Stimulated activated CD4-positive, alpha-beta T cell treated with anti-CD3 and anti-CD28 coated beads, Interleukin-1b, Interleukin-23, amount 100 ng/mL, for 1 hour (primary cell): ENCODE measurements around the gene GFRA1.

Experiments used
- DNase-seq, 2 donors: peaks; one replicate each; pipeline ENCODE4 v3.0.0-alpha.2; 2020; ENCODE audit warnings: low read depth in 2 of 2

Gene GFRA1

DNA sequence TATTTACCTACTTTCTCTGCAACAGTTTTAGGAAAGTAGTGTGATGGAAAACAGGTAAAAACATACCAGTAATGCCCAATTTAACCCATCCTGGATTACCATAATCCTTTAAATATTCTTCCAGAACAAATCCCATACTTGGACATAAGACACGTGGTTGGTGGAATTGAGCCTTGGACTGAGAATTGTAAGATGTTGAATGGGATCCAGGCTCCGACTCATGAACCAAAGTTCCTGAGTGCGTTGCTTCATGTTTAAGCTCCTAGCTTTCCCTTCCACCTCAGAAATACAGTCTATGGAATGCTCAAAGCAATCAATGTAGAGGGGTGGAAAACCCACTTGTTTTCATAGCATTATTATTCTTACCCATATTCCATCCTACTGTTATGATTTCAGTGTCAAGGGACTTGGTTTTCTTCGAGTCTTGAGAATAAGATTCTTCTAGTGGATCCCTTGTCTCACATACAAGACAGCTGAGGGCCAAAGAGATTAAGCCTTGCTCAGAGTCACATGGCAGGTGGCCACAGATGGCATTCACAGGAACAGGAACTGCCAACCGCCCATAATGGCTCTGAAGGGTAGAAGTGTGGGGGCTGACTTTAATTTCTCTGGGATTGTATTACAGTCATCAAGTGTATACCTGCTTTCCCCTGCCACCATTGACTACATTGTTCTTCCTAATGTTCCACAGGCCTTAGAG lies 171.2 kb downstream of the GFRA1 start:
- DNase-seq = no peak

DNA sequence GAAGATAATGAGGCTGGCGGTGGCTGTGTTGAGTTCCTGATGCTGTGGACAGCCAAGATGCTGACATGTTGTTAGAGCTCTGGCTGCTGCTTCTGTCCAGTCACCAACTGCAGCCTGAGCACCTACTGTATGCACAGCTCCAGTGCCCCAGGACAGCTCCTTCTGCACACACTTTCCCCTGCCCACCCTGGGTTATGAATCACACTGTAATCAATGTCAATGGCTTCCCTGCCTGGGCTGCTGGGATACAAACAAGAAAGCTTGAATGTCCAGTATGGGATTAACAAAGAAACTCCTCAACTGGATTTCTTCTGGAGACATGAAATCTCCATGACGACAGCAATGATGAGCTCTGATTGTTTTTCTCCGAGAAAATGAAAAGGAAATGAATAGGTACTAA lies 172.0 kb downstream of the GFRA1 start:
- no peak for DNase-seq

DNA sequence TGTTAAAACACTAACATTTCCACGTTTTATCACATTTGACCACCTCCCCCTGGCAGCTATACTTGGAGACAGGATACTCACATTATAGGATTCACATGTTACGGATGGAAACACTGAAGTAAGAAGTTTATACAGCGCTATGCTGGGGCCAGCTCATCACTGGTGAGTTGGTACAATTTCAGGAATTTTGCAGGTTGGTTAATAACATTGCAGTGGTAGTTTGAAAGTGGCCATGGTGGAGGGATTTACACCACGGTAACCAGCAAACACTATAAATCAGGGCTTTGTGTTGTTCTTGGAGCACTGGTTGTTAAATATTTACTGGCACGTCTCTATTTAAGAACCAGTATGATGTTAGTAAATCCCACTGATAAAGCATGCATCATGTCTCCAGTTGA lies 174.0 kb downstream of the GFRA1 start:
- DNase-seq = no peak

DNA sequence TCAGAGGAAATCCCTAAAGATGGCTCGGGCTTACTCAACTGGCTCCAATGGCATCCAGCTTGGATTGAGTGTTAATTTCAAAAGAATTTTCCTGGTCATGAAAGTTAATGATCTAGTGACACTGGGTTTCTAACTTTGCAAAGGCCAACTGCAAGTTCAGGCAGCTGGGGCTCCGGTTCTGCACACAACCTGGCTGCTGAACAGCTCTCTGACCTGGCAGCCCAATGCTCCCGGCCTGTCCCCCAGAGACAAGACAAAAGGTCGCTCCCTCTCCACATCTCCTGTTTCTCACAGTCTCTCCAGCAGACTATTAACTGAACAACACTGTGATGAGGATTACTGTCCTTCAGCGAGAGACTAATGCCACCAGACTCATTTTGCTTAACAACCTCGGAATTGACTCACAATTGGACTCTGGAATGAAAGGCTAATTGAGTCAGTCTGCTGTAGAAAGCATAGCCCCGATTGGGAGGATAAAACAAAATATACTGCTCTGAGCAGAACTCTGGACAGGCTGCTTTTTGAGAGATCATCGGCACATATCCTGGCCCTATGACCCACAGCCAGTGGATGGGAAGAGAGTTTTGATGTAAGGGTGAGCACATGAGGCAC lies 174.5 kb downstream of the GFRA1 start:
- DNase-seq = no peak

DNA sequence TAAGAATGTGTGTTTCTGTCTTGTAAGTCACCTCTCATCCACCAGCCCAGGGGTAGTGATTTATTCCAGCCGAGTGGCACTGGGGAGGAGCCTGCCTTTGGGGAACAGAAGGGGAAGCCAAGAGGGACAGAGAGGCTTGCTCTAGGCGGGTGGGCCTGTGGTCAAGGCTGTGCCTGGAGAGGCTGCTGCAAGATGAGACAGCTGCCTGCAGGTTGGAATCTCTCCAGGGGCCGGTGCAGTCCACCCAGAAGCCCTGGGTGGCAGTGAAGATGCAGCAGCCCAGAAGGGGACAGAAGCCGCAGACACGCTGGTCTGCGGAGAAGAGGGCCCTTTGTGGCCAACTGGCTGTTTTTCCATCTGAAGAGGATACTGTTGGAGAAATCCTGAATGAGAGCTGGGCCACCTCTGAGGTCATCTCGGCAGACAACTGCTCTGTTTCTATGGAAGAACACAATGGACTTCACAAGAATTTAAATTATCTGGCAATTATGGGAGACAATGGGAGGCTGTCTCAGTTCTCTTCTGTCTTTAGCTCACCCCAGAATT lies 175.7 kb downstream of the GFRA1 start:
- DNase-seq = no peak

DNA sequence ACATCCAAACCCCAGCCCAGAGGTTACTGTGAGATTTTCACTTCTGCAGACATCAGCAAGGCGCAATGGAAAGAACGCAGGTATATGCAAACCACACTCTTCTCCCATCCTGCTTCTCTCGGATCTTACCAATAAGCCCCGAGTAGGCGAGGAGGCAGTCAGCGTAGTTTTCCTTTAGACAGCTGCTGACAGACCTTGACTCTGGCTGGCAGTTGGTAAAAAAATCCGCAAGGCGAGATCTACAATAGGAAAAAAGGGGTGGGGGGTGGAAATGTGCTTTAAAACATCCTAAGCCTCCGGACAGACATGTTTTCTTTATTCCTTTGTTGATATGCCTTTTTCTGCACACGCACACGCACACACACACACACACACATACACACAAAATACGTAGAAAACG lies 176.5 kb downstream of the GFRA1 start:
- no peak for DNase-seq

DNA sequence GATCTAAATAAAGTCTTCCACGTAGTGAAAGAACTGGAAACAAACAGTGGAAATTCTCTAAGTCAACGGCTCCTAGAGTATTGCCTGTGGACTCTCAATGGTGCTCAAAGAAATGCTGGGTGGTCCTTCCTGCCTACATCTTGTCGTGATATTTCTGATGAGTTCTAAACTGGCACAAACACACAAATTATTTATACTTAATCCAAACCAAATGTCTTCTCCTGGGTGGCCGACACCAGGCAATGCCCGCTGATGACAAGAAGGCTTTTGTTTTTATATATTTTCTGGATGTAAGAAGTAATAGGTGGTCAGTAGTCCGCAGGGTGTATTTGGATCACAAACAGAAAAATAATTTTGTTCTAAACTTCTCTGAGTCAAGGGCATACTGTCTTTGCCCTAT lies 178.7 kb downstream of the GFRA1 start:
- no peak for DNase-seq

DNA sequence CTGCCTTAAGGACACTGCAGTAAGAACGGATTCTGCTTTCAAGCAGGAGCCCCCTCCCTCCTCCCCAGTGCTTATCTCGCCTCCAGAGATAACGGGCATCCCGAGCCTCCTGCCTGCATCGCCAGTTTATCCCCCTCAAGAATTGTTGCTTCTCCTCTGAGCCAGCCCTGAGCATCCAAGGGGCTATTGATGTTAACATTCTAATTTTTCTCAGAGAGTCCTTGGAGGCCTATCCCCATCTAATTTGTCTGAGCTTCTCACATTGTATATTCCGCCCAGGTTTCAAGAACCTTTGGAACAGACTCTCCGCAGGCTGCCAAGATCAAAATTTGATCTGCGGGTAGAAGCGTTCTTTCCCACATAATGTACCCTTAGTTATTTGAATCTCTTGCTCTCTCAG lies 180.0 kb downstream of the GFRA1 start:
- DNase-seq = no peak

DNA sequence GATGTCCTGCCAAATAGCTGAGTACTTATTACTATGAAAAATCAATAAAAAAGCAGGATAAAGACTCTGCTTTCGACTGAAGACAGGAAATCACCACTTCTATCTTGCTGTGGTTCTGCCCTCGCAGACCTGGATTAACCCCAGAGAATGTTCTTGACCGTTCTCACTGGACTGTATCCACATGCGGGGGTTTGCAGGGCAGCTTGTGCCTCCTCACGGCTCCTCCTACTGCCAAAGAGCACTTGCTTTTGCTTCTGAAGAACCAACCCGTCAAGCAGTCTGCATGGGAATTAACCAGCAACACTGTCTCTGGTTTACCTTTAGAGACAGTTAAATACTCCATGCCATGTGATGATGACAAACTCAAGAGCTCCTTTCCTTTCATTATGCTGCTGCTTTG lies 184.0 kb downstream of the GFRA1 start:
- DNase-seq = no peak

DNA sequence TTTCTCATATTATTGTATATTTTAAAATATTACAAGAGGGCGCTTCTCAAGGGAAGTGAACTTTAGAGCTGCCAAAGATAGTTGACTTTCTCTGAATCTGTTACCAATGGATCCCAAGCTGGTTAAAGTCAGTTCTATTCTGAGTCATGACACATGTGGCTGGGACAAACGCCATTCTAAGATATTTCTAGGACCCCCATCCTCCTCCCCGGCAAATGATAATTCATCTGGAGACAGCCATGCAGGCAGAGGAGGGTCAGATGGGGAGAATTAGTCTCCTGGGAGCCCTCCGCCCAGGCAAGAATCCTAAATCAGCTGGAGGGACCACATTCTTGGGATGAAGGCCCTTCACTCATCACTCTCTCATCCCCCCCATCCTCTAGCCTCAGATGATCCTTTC lies 187.7 kb downstream of the GFRA1 start:
- no peak for DNase-seq

DNA sequence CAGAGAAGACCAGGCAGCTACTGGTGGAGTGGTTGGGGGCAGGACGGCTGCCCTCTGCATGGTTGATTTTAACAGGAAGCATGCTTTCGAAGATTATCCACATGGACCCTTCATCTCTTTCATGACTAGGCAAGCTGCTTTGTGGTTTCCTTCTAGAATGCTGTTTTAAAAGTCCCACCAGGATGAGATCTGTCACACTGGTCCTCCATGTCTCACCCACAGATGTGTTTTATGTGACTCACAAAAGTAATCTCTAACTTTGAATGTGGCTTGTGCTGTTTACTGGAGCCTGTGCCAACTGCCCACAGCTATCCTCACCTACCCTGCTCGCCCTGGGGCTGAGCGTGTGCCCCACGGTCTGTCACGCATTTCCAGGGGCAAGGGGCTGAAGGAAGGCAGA lies 188.8 kb downstream of the GFRA1 start:
- DNase-seq = no peak

DNA sequence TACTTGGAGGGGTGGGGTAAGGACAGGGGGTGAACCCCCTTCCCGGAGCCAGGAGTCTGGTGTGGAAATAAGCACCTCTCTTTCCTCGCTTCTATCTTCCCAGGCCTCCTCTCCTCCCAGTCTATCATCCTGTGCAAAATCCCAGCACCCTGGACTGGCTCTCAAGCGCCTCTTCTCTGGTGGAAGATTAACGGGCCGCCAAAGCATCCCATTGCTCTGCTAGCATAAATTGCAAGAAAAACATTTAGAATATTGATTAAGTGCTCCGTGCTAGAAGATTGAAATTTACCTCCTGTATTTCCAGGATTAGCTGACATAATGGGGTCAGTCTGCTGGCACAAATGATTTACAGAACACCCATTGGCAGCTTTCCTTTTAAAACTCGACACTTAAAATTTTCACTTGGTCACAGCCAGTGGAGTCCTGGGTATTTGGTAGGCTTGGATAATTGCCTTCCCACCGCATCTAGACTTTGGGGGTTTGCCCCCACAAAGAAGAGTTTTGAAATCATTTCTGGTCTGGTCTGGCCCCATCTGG lies 189.7 kb downstream of the GFRA1 start:
- DNase-seq = no peak

DNA sequence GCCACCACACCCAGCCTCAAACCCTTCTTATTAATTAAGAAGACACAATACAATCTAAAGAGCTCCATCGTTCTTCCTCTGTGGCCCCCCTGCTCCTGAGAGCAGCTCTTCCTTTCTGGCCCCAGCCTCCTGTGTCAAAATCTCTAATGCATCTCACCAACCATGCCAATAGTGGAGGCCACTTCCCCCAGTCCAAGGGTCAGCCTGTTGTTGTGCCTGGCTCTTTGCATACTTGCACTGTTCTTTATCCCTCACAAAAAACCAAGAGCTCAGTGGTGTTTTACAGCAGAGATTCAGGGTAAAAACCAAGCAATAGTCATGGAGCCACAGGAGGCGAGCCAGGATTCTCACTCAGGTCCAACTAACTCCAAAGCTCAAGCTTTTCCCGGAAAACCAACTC lies 190.2 kb downstream of the GFRA1 start:
- no peak for DNase-seq

DNA sequence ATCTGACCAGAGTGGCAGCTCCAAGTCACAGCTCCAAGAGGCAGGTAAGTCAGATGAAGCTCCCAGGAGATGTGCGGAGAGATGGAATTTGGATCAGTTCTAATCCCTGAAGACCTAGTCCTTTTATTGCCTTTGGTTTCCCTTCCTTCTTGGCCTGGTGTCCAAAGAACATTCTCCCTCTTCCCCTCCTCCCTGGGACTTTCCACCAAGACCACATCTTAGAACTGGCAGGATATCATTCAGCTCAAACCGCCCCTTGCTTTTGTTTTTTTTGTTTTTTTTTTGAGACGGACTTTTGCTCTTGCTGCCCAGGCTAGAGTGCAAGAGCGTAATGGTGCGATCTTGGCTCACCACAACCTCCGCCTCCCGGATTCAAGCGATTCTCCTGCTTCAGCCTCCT lies 190.8 kb downstream of the GFRA1 start:
- DNase-seq = no peak

DNA sequence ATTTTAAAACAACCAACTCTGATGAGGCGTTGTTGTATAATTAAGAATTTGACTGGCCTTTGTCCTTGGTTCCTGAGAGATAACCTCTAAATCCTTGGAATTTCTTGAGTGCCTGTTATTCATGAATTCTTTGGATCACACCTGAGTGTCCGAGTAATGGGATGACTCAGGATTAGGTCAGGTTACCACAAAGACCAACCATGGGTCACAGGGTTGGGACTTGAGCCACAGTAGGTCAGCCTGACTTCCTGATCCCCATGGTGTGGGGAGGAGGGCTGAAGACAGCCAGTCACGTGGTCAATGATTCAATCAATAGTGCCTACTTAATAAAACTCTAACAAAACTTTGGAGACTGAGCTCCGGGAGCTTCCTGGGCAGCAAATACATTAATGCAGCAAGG lies 192.5 kb downstream of the GFRA1 start:
- no peak for DNase-seq

DNA sequence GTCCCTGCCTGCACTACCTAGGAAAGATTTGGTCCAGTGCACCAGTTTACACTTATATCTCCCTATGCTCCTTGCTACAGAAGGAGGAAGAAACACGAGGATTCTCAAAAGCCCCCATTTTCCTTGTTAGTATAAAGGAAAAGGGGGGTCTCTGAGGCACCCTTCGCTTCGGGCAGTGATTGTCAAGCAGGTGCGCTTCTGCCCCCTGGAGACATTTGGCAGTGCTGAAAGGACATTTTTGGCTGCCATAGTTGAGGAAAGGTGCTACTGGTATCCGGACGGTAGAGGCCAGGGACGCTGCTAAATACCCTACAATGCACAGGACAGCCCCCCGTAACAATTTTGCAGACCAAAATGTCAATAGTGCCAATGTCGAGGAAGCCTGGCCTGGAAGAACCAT lies 193.7 kb downstream of the GFRA1 start:
- DNase-seq = no peak

DNA sequence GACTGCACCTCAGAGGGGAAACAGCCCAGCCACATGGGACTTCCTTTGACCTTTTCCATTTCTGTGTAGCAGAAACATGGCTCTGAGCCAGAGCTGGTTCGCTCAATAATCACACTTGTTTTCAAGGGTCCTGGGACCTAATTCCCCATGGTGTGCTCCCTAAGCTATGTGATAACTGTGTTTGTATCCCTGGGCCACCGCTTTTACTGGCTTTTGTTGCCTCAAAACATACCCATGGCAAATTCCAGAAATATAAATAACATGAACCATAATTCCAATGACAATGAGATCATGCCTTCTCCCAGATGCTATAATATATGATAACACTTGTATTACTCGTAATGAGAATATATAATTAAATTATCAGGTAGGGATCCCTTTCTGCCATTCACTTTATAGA lies 196.4 kb downstream of the GFRA1 start:
- no peak for DNase-seq

DNA sequence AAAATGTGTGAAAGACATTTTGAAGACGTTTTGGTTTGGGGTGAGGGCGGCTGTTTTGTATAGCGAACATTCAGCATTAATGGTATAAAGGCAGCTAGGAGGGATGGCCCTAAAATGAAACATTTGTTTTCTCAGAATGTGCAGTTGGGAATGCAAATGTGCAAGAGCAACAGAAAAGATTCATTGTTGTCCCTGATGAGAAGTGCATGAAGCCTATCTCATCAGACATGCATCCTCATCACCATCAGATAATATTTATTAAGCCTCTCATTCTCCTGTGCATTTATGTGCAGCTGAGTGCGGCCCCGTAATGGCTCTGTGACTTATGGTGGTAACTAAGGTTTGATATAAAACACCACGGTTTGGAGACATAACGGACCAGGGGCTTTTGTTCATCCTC lies 199.5 kb downstream of the GFRA1 start:
- no peak for DNase-seq

DNA sequence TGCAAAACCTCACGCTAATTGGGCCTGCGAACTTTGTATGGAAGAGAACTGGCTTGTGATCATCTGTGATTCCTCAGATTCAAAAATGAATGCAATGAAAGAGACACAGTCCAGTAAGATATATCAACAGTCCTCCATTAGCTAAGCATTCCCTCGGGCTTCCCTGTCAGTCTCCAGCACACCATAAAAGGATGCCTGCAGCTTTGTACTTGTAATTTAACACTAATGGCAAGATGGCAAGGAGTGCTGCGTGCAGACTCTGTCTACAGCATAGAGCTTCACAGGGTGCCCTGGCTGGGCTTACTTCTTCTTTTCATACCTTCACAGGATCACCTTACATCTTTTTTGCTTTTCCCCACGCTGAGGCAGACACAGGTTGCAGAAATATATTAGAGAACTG lies 200.0 kb downstream of the GFRA1 start:
- DNase-seq = no peak

DNA sequence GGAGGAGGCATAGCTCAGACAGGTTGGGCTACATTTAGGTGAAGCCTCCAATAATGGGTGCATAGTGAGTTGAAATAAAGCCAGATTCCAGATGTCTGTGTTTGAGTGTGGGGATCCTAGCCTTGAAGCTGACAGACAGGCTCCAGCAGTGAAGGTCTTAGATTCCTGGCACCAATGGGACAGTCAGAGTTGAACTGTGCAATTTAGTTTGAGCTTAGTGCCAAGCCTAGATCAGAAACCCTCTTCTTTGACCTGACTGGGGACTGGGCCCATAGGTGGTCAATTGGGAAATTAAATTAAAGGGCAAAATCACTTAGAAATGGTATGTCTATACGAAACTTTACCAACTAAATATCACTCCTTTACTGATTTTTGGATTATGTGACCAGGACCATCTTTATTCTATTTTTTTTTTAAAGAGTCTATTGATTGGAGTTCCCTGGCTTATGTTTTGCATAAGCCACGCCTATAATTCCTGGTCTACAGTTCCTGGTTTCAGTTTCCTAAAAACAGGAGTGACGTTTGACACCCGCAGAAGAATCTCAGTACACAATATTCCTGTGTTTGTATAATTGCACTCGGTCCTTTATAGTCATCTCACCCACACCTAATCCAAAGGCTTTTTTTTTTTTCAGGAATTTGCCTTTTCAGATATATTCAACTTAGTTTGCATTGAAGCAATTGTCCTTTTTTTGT lies 201.4 kb downstream of the GFRA1 start:
- DNase-seq = no peak

DNA sequence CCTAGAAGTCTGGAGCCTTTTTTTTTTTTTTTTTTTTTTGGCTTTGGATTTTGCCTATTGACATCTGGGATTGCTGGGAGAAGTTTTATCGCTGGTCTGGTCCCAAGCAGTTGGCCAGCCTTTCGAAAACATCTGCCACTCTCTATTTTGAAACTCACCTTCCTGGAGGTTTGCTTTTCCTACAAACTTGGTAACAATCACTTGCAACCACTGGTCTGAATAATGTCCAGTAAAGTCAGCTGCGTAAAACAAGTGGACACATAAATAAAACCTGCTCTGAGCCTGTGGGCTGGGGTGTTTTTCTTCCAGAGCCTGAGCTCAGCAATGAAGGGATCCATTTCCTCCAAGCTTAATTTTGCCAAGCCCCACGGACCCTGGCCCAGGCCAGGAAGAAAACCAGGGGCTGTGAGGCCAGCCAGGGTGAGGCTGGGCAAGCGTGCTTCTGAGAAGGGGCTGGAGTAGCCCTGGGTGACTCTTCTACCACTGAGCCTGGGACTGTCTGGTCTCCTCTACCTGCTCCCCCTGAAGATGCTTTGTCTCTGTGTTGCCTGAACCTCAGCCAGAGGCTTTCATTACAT lies 202.2 kb downstream of the GFRA1 start:
- no peak for DNase-seq

DNA sequence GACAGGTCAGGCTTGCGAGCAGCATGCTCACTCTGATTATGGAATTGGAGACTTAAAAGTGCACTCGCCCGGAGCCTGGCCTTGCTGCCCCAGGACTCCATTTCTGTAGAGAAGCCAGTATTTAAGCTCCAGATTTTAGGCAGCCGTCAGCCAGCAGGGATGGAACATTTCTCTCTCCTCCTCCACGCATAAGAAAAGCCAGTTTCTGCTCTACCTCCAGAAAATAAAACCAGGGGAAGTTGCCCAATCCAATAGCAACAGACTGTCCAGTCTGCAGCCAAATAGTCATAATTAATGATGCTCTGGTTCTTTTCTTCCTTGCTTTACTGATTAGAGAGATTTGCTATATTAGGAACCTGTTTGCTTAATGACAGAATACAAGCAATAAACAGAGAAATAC lies 203.2 kb downstream of the GFRA1 start:
- no peak for DNase-seq

DNA sequence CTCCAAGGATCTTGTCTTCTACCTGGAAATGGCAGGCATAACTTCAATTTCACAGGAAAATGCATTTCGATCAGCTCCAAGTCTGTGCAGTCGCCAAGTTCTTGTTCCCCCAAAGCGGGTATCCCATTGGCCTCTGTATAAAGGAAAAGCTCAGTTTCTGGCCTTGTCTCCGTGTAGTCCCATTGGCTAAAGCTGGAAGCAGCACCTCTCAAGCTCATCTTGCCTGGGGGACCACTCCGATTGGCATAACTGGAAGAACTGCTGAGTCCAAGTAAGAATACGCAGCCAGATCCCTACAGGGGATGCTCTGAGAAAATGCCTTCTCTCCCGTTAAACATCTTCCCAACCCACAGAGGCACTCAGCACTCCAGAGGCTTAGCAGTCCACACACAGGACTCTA lies 205.2 kb downstream of the GFRA1 start:
- DNase-seq = no peak
